ENCODE data around the gene ALMS1.
"Not testable (repeated sequence)": the region's sequence is repeated elsewhere in the genome, so short reads cannot be mapped to it uniquely, and the experiment has no call there.

ALMS1 gene

GRCh38 chr2:73385504-73386341 lies at the start of gene ALMS1:
Gene ALMS1 (plus strand): TSS chr2:73385836. CDS start chr2:73385869, 33 bp downstream.
- peak; percentile 89 for DNase-seq (ENCODE audit: low spot score)

- no peak for DNase-seq (ENCODE audit: low spot score)
These were observed 47.8 kb upstream of the ALMS1 start for GRCh38 chr2:73337828-73338227.

GRCh38 chr2:73339201-73339600 lies 46.4 kb upstream of the ALMS1 start:
- no peak for DNase-seq (ENCODE audit: low spot score)

- no peak for DNase-seq (ENCODE audit: low spot score)
These were observed 44.6 kb upstream of the ALMS1 start for GRCh38 chr2:73341039-73341438.

GRCh38 chr2:73343992-73344391 lies 41.6 kb upstream of the ALMS1 start:
- DNase-seq (ENCODE audit: low spot score): no peak

GRCh38 chr2:73344747-73345146 lies 40.9 kb upstream of the ALMS1 start:
- not testable (repeated sequence) for DNase-seq (ENCODE audit: low spot score)

- DNase-seq (ENCODE audit: low spot score): no peak
These were observed 35.5 kb upstream of the ALMS1 start for GRCh38 chr2:73350035-73350691.

- DNase-seq (ENCODE audit: low spot score): no peak
These were observed 29.5 kb upstream of the ALMS1 start for GRCh38 chr2:73356097-73356496.

- no peak for DNase-seq (ENCODE audit: low spot score)
These were observed 25.5 kb upstream of the ALMS1 start for GRCh38 chr2:73359915-73360697.

GRCh38 chr2:73366060-73366459 lies 19.6 kb upstream of the ALMS1 start:
- no peak for DNase-seq (ENCODE audit: low spot score)

- DNase-seq (ENCODE audit: low spot score): no peak
These were observed 16.9 kb upstream of the ALMS1 start for GRCh38 chr2:73368781-73369180.

- DNase-seq (ENCODE audit: low spot score): no peak
These were observed 15.3 kb upstream of the ALMS1 start for GRCh38 chr2:73370348-73370747.

GRCh38 chr2:73373344-73373743 lies 12.3 kb upstream of the ALMS1 start:
- DNase-seq (ENCODE audit: low spot score): no peak

GRCh38 chr2:73374269-73374668 lies 11.4 kb upstream of the ALMS1 start:
- no peak for DNase-seq (ENCODE audit: low spot score)

- no peak for DNase-seq (ENCODE audit: low spot score)
These were observed 9.0 kb upstream of the ALMS1 start for GRCh38 chr2:73376681-73377080.

GRCh38 chr2:73383036-73383435 lies 2.6 kb upstream of the ALMS1 start:
- DNase-seq (ENCODE audit: low spot score): no peak

GRCh38 chr2:73385123-73385503 lies 523 bp upstream of the ALMS1 start:
- DNase-seq (ENCODE audit: low spot score): no peak

GRCh38 chr2:73386342-73386868 lies 769 bp downstream of the ALMS1 start:
- peak; percentile 1 for DNase-seq (ENCODE audit: low spot score)

GRCh38 chr2:73386894-73387636 lies 1.4 kb downstream of the ALMS1 start:
- no peak for DNase-seq (ENCODE audit: low spot score)

- DNase-seq (ENCODE audit: low spot score): no peak
These were observed 16.9 kb downstream of the ALMS1 start for GRCh38 chr2:73402386-73403103.

- no peak for DNase-seq (ENCODE audit: low spot score)
These were observed 17.6 kb downstream of the ALMS1 start for GRCh38 chr2:73403237-73403636.

Data from CD4-positive, alpha-beta T cell treated with Interleukin-15 for 4 hours (primary cell).